ENCODE results near the gene LITAFD. TPM values are rescaled to one million over a fixed set of nuclear protein-coding genes. Genes with fewer than 3 reads are reported as not detected.
"Not testable (repeated sequence)": the region's sequence is repeated elsewhere in the genome, so short reads cannot be mapped to it uniquely, and the experiment has no call there.

The LITAFD gene
- total RNA-seq, 4 donors from 2014 or later, result not detected

GRCh38 chr16:8912793-8913192, 30.6 kb downstream of the LITAFD start:
- Histone ChIP-seq H3K36me3 (peaks cover 35 to 38% of the 10 kb centered on the region in 2 donors), H3K9me3 (no peaks in the 10 kb centered on the region), H3K27ac (no peak overlapping the region), H3K27me3 (no peaks in the 10 kb centered on the region), H3K4me3 (replicated peaks in 1 of 3) (no peak overlapping the region), H3K4me1 (peaks cover 5 to 10% of the 10 kb centered on the region in 2 donors)
- TF ChIP-seq, protein P1, sequence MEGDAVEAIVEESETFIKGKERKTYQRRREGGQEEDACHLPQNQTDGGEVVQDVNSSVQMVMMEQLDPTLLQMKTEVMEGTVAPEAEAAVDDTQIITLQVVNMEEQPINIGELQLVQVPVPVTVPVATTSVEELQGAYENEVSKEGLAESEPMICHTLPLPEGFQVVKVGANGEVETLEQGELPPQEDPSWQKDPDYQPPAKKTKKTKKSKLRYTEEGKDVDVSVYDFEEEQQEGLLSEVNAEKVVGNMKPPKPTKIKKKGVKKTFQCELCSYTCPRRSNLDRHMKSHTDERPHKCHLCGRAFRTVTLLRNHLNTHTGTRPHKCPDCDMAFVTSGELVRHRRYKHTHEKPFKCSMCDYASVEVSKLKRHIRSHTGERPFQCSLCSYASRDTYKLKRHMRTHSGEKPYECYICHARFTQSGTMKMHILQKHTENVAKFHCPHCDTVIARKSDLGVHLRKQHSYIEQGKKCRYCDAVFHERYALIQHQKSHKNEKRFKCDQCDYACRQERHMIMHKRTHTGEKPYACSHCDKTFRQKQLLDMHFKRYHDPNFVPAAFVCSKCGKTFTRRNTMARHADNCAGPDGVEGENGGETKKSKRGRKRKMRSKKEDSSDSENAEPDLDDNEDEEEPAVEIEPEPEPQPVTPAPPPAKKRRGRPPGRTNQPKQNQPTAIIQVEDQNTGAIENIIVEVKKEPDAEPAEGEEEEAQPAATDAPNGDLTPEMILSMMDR (IDR thresholded peaks at IDR 0.05), result no peak
- TF ChIP-seq POLR2A (IDR thresholded peaks at IDR 0.05), result no peak
- no peak for DNase-seq
- WGBS, 2 donors, result 90% methylated on average over 4 of the region's 4 CpGs
- intact Hi-C loops (cut with DNase I), result no loop called here

- DNase-seq, result no peak
- peaks cover 5 to 10% of the 10 kb centered on the region in 2 donors for H3K4me1 ChIP-seq
- 98 to 100% methylated on average over 3 of the region's 3 CpGs for WGBS, 2 donors
- H3K4me3 ChIP-seq (replicated peaks in 1 of 3), result no peak overlapping the region
- no peaks in the 10 kb centered on the region for H3K27me3 ChIP-seq
- H3K36me3 ChIP-seq, result peaks cover 30 to 40% of the 10 kb centered on the region in 2 donors
- intact Hi-C loops (cut with DNase I), result no loop called here
- no peak for TF ChIP-seq POLR2A (IDR thresholded peaks at IDR 0.05)
- TF ChIP-seq, protein P1 (IDR thresholded peaks at IDR 0.05), result no peak
- no peaks in the 10 kb centered on the region for H3K9me3 ChIP-seq
- no peak overlapping the region for H3K27ac ChIP-seq
These were observed 31.9 kb downstream of the LITAFD start for GRCh38 chr16:8914098-8914497.

DNA sequence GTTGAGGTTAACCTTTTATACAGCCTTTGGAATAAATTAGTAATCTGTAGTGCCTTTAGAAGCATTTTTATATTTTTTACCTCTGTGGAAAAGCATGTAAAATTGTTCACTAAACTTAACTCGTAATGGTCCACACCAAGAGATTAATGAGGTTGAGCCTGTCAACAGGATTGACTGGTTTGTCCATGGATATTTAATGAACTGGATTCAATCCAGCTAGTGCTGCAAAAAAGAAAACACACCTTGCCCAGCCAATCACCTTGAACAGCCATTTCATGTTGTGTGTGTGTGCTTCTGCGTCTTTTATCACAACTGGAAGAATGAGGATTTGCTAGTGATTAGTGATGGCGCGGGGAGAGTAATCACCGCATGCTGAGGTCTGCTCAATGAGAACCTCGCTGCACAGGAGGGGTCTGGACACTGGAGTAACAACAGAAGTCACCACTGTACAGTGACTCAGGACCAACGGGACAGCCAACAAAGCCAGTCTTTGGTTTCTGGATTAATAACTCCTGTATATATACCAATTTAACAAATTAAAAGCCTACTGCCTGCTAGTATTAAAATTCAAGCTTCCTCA, 33.7 kb downstream of the LITAFD start:
- peaks cover 5 to 10% of the 10 kb centered on the region in 2 donors for H3K4me1 ChIP-seq
- 81 to 83% methylated on average over 7 of the region's 7 CpGs for WGBS, 2 donors
- no peak overlapping the region for H3K4me3 ChIP-seq (replicated peaks in 1 of 3)
- no peak overlapping the region for H3K27ac ChIP-seq
- peaks cover 40 to 53% of the 10 kb centered on the region in 2 donors for H3K36me3 ChIP-seq
- intact Hi-C loops (cut with DNase I), result no loop called here
- DNase-seq, result no peak
- no peaks in the 10 kb centered on the region for H3K9me3 ChIP-seq
- TF ChIP-seq, protein P1 (IDR thresholded peaks at IDR 0.05), result no peak
- TF ChIP-seq POLR2A (IDR thresholded peaks at IDR 0.05), result no peak
- H3K27me3 ChIP-seq, result no peaks in the 10 kb centered on the region

- Histone ChIP-seq H3K4me3 (replicated peaks in 1 of 3) (no peak overlapping the region), H3K9me3 (no peaks in the 10 kb centered on the region), H3K27ac (no peak overlapping the region), H3K27me3 (no peaks in the 10 kb centered on the region), H3K4me1 (peaks cover 5 to 10% of the 10 kb centered on the region in 2 donors), H3K36me3 (peaks cover 46 to 50% of the 10 kb centered on the region in 2 donors)
- intact Hi-C loops (cut with DNase I), result no loop called here
- WGBS, 2 donors, result 91% methylated on average over 5 of the region's 5 CpGs
- TF ChIP-seq, protein P1 (IDR thresholded peaks at IDR 0.05), result no peak
- no peak for TF ChIP-seq POLR2A (IDR thresholded peaks at IDR 0.05)
- no peak for DNase-seq
These were observed 34.5 kb downstream of the LITAFD start for GRCh38 chr16:8916541-8917225.

GRCh38 chr16:8917336-8917735, 35.2 kb downstream of the LITAFD start:
- peaks cover 46 to 52% of the 10 kb centered on the region in 2 donors for H3K36me3 ChIP-seq
- not testable (repeated sequence) for DNase-seq

More at GRCh38 chr16:8917336-8917735, 35.2 kb downstream of the LITAFD start:
- H3K4me3 ChIP-seq (replicated peaks in 1 of 3); intact Hi-C loops (cut with DNase I); H3K27me3 ChIP-seq; H3K9me3 ChIP-seq; H3K27ac ChIP-seq; H3K4me1 ChIP-seq: not testable (repeated sequence)
- WGBS, 2 donors, result 96% methylated on average over 10 of the region's 10 CpGs
